SK-N-SH (cell line): ENCODE measurements around the gene UTP14C. TPM values are rescaled to one million over a fixed set of nuclear protein-coding genes. Genes with fewer than 3 reads are reported as not detected.

Source experiments
- CTCF ChIA-PET: fragments of 300-600, 350-600 bp; formaldehyde crosslinking; extraction: SDS; loops from one replicate; lab custom pipeline; 2021; lab: Yijun Ruan, JAX
- POLR2A ChIA-PET: fragments of 350-600 bp; sonication (Branson Sonifier 250); formaldehyde crosslinking; extraction: SDS; loops from one replicate; lab custom pipeline; 2020; ENCODE audit warnings: antibody characterized with exemption, inconsistent platforms; lab: Yijun Ruan, JAX
- DNase-seq: peaks from one replicate; pipeline ENCODE4 v3.0.0; 2012
- H2AFZ ChIP-seq: fragments of 200-600 bp; sonication (generic); 2 replicates; pipeline ENCODE4 v1.8.1; 2016; ENCODE audit warnings: antibody characterized with exemption, mild to moderate bottlenecking, low read depth
- H3F3A ChIP-seq: fragments of 200-600 bp; sonication (generic); replicated peaks from 2 replicates; pipeline ENCODE3; 2016; ENCODE audit warnings: antibody characterized with exemption, mild to moderate bottlenecking; ENCODE audit not compliant: insufficient read depth
- H3K27ac ChIP-seq, 2 experiments: fragments of 200-500 bp in 1 of 2; fragments of 200-600 bp in 1 of 2; sonication (Bioruptor generic) in 1 of 2; sonication (generic), shearing (Covaris generic) in 1 of 2; 2 replicates each; pipeline versions ENCODE4 v1.5.1 to v1.6.1; 2014 to 2016; ENCODE audit warnings: low read depth in 2 of 2, inconsistent platforms in 1 of 2, low read length in 1 of 2, mild to moderate bottlenecking in 1 of 2, mixed read lengths in 1 of 2
- H3K27me3 ChIP-seq: fragments of 200-600 bp; sonication (generic), shearing (Covaris generic); 2 replicates; pipeline ENCODE4 v1.6.1; 2016; ENCODE audit warnings: mixed run types; ENCODE audit not compliant: insufficient read depth
- H3K36me3 ChIP-seq, 2 experiments: fragments of 200-500 bp in 1 of 2; fragments of 200-600 bp in 1 of 2; sonication (Bioruptor generic) in 1 of 2; sonication (generic) in 1 of 2; replicated peaks in 1 of 2; 2 replicates each; pipeline versions ENCODE3 to v1.5.1; 2014 to 2016; ENCODE audit warnings: low read length in 1 of 2, mild to moderate bottlenecking in 1 of 2; ENCODE audit not compliant: insufficient read depth in 2 of 2, control insufficient read depth in 1 of 2
- H3K4me1 ChIP-seq, 2 experiments: fragments of 200-500 bp in 1 of 2; fragments of 200-600 bp in 1 of 2; sonication (Bioruptor generic) in 1 of 2; sonication (generic), shearing (Covaris generic) in 1 of 2; 2 replicates each; pipeline versions ENCODE4 v1.5.1 to v1.6.1; 2014 to 2016; ENCODE audit warnings: low read depth in 1 of 2, low read length in 1 of 2, mixed run types in 1 of 2; ENCODE audit not compliant: insufficient read depth in 2 of 2, control insufficient read depth in 1 of 2
- H3K4me2 ChIP-seq: fragments of 200-600 bp; sonication (generic), shearing (Covaris generic); 2 replicates; pipeline ENCODE4 v1.6.1; 2017; ENCODE audit warnings: mixed run types
- H3K4me3 ChIP-seq, 2 experiments: fragments of 200-500 bp in 1 of 2; fragments of 200-600 bp in 1 of 2; sonication (Bioruptor generic) in 1 of 2; sonication (generic), shearing (Covaris generic) in 1 of 2; 2 replicates each; pipeline versions ENCODE4 v1.5.1 to v1.8.1; 2014 to 2016; ENCODE audit warnings: low read depth in 2 of 2, inconsistent platforms in 1 of 2, low read length in 1 of 2, mild to moderate bottlenecking in 1 of 2, mixed read lengths in 1 of 2, moderate library complexity in 1 of 2
- H3K79me2 ChIP-seq: fragments of 200-600 bp; sonication (generic); 2 replicates; pipeline ENCODE4 v1.8.1; 2017; ENCODE audit warnings: mild to moderate bottlenecking; ENCODE audit not compliant: insufficient read depth
- H3K9ac ChIP-seq: fragments of 200-600 bp; sonication (generic); 2 replicates; pipeline ENCODE4 v1.6.1; 2017; ENCODE audit warnings: mixed run types
- H3K9me2 ChIP-seq: fragments of 200-600 bp; sonication (generic); 2 replicates; pipeline ENCODE4 v1.6.1; 2017; ENCODE audit warnings: mixed run types
- H3K9me3 ChIP-seq: fragments of 200-600 bp; sonication (generic); 2 replicates; pipeline ENCODE4 v1.6.1; 2017; ENCODE audit warnings: mixed run types, mild to moderate bottlenecking, moderate library complexity
- H4K20me1 ChIP-seq: fragments of 200-600 bp; sonication (generic); 2 replicates; pipeline ENCODE4 v1.6.1; 2017; ENCODE audit warnings: mild to moderate bottlenecking, mixed run types; ENCODE audit not compliant: insufficient read depth
- CTCF ChIP-seq: fragments of 200-600 bp; sonication (generic); IDR thresholded peaks from 2 replicates; pipeline ENCODE4 v1.6.1; 2017; ENCODE audit warnings: antibody characterized with exemption, mild to moderate bottlenecking, moderate library complexity
- ELF1 ChIP-seq: IDR thresholded peaks from 2 replicates; pipeline ENCODE4 v1.4.0; 2012
- EP300 ChIP-seq, 2 experiments: IDR thresholded peaks; 2 replicates each; pipeline versions ENCODE4 v1.4.0 to v1.6.1; 2012; ENCODE audit warnings: borderline replicate concordance in 1 of 2, low read depth in 1 of 2, low read length in 1 of 2
- EZH2phosphoT487 ChIP-seq: fragments of 200-600 bp; sonication (generic); IDR thresholded peaks from 2 replicates; pipeline ENCODE4 v1.6.1; 2017; ENCODE audit warnings: low read depth, mixed run types, mild to moderate bottlenecking, antibody characterized with exemption, moderate library complexity, borderline replicate concordance
- FOSL2 ChIP-seq: IDR thresholded peaks from 2 replicates; pipeline ENCODE4 v1.4.0; 2012; ENCODE audit warnings: low read depth, mild to moderate bottlenecking, moderate library complexity, borderline replicate concordance
- FOXJ3 ChIP-seq: sonication (generic); formaldehyde crosslinking; IDR thresholded peaks from 2 replicates; pipeline ENCODE4 v1.5.1; 2020; ENCODE audit warnings: mild to moderate bottlenecking, missing genetic modification reagents
- FOXM1 ChIP-seq: IDR thresholded peaks from 2 replicates; pipeline ENCODE4 v1.4.0; 2012; ENCODE audit warnings: low read depth, mild to moderate bottlenecking
- GATA2 ChIP-seq: sonication (generic); formaldehyde crosslinking; IDR thresholded peaks from 2 replicates; pipeline ENCODE4 v1.5.0; 2020; ENCODE audit warnings: mild to moderate bottlenecking, missing genetic modification reagents
- IRF3 ChIP-seq: fragments of 150-350 bp; IDR thresholded peaks from 2 replicates; pipeline ENCODE4 v1.6.1; 2016; ENCODE audit warnings: mild to moderate bottlenecking, low read depth, low read length
- JUND ChIP-seq: IDR thresholded peaks from 2 replicates; pipeline ENCODE4 v1.4.0; 2012
- MAX ChIP-seq: IDR thresholded peaks from 2 replicates; pipeline ENCODE4 v1.4.0; 2012; ENCODE audit warnings: low read depth
- MEF2A ChIP-seq: IDR thresholded peaks from 2 replicates; pipeline ENCODE4 v1.4.0; 2012; ENCODE audit warnings: low read depth, borderline replicate concordance
- MXI1 ChIP-seq: IDR thresholded peaks from 2 replicates; pipeline ENCODE4 v1.6.1; 2012; ENCODE audit warnings: mild to moderate bottlenecking, low read depth, low read length, improper control_type of control experiment
- NFIC ChIP-seq: IDR thresholded peaks from 2 replicates; pipeline ENCODE4 v1.4.0; 2012; ENCODE audit warnings: borderline replicate concordance
- NRF1 ChIP-seq: IDR thresholded peaks from 2 replicates; pipeline ENCODE4 v1.6.1; 2012; ENCODE audit warnings: low read depth, mild to moderate bottlenecking, low read length
- POLR2AphosphoS5 ChIP-seq: IDR thresholded peaks from 2 replicates; pipeline ENCODE4 v1.6.1; 2012; ENCODE audit warnings: low read depth, low read length
- RAD21 ChIP-seq: IDR thresholded peaks from 2 replicates; pipeline ENCODE4 v1.6.1; 2012; ENCODE audit warnings: mild to moderate bottlenecking, low read length
- REST ChIP-seq: IDR thresholded peaks from 2 replicates; pipeline ENCODE4 v1.6.1; 2012; ENCODE audit warnings: mild to moderate bottlenecking, low read depth, low read length, moderate library complexity
- RFX5 ChIP-seq: IDR thresholded peaks from 2 replicates; pipeline ENCODE4 v1.6.1; 2012; ENCODE audit warnings: mild to moderate bottlenecking, improper control_type of control experiment, low read length
- TAF1 ChIP-seq: IDR thresholded peaks from 2 replicates; pipeline ENCODE4 v1.6.1; 2012; ENCODE audit warnings: low read depth, mild to moderate bottlenecking, low read length, moderate library complexity, borderline replicate concordance
- WGBS: methylation state at CpG from one replicate; pipeline ENCODE4 v1.1.6; 2017; ENCODE audit warnings: low lambda C conversion rate; 5-methylcytosine and 5-hydroxymethylcytosine counted together
- polyA plus RNA-seq, 3 experiments: library from polyadenylated mRNA; depleted of rRNA; stranded (reverse); fragments of >200 nt; gene quantifications; 2 replicates each; pipeline ENCODE4 v1.2.3, GENCODE V29; 2012

Gene UTP14C
- polyA plus RNA-seq, 1 of the 3 experiments (the other 2 are of a cell fraction): 5.1 TPM

- no peaks in the 10 kb centered on the region for H3K9me2 ChIP-seq
- H3K4me1 ChIP-seq: no peaks in the 10 kb centered on the region
- CTCF ChIA-PET: interaction anchor here (1.2 kb wide), 1 partner anchor 15 kb away, joined by 3 read pairs; no protein-coding TSS in a partner anchor
- no peaks in the 10 kb centered on the region for H3F3A ChIP-seq
- H3K27ac ChIP-seq: no peak overlapping the region
- no peak overlapping the region for H2AFZ ChIP-seq
- POLR2A ChIA-PET: no interaction called here
- TF ChIP-seq FOSL2: no peak
- TF ChIP-seq TAF1: no peak
- no peaks in the 10 kb centered on the region for H3K27me3 ChIP-seq
- H3K9me3 ChIP-seq: no peaks in the 10 kb centered on the region
- no peaks in the 10 kb centered on the region for H4K20me1 ChIP-seq
- no peak overlapping the region for H3K9ac ChIP-seq
- H3K4me3 ChIP-seq: no peak overlapping the region
- 100% methylated on average over 2 of the region's 2 CpGs for WGBS
- H3K36me3 ChIP-seq: peaks cover 56 to 66% of the 10 kb centered on the region in 2 experiments
- DNase-seq: no peak
- H3K79me2 ChIP-seq: peaks cover 38% of the 10 kb centered on the region
- H3K4me2 ChIP-seq: no peak overlapping the region
Measured at GRCh38 chr13:52022356-52022755, 2.1 kb upstream of the UTP14C start.

- ChIA-PET POLR2A (no interaction called here), CTCF (no interaction called here)
- H3K4me3 ChIP-seq: no peak overlapping the region
- no peak overlapping the region for H3K9ac ChIP-seq
- no peak overlapping the region for H3K4me2 ChIP-seq
- no peaks in the 10 kb centered on the region for H3K9me2 ChIP-seq
- H3F3A ChIP-seq: no peaks in the 10 kb centered on the region
- DNase-seq: no peak
- no peaks in the 10 kb centered on the region for H3K27me3 ChIP-seq
- TF ChIP-seq RAD21: no peak
- no peak for TF ChIP-seq FOXM1
- TF ChIP-seq CTCF: no peak
- TF ChIP-seq EP300 (IDR thresholded peaks at IDR 0.05; ENCODE audit: borderline replicate concordance in 1 of 2, low read depth in 1 of 2, low read length in 1 of 2): no peak
- TF ChIP-seq REST: no peak
- no peak for TF ChIP-seq FOXJ3
- no peak for TF ChIP-seq MEF2A
- TF ChIP-seq NRF1: no peak
- no peak for TF ChIP-seq JUND
- TF ChIP-seq IRF3: no peak
- no peak for TF ChIP-seq RFX5
- no peak for TF ChIP-seq FOSL2
- TF ChIP-seq EZH2phosphoT487: no peak
- no peak for TF ChIP-seq ELF1
- TF ChIP-seq NFIC: no peak
- TF ChIP-seq POLR2AphosphoS5: no peak
- no peak for TF ChIP-seq MAX
- TF ChIP-seq MXI1: no peak
- no peak for TF ChIP-seq GATA2 (CRISPR knock-in tag)
- peaks cover 51 to 67% of the 10 kb centered on the region in 2 experiments for H3K36me3 ChIP-seq
- 98% methylated on average over 8 of the region's 8 CpGs for WGBS
- H3K9me3 ChIP-seq: no peaks in the 10 kb centered on the region
- no peak overlapping the region for H2AFZ ChIP-seq
- no peak overlapping the region for H3K27ac ChIP-seq
- peaks cover 13% of the 10 kb centered on the region for H3K79me2 ChIP-seq
- H4K20me1 ChIP-seq: no peaks in the 10 kb centered on the region
- no peaks in the 10 kb centered on the region for H3K4me1 ChIP-seq
Measured at GRCh38 chr13:52025475-52026245, 1.2 kb downstream of the UTP14C start.
